Trophoblast cell (in vitro differentiated cells and primary cell): ENCODE data around the gene CSTA.
A peak's percentile ranks its signal among the peaks of the same experiment; 100 is the strongest.

Source experiments
- DNase-seq, 2 donors: peaks; one replicate each; pipeline ENCODE4 v3.0.0-alpha.2; 2016
- H2AFZ ChIP-seq: 2 replicates; pipeline ENCODE4 v1.6.1; 2013; ENCODE audit warnings: low read length, moderate library complexity, mild to moderate bottlenecking; ENCODE audit not compliant: insufficient read depth, poor library complexity
- H2AK5ac ChIP-seq: 2 replicates; pipeline ENCODE4 v1.6.1; 2013; ENCODE audit warnings: mild to moderate bottlenecking, low read length
- H2BK120ac ChIP-seq: 2 replicates; pipeline ENCODE4 v1.6.1; 2013; ENCODE audit warnings: low read length, mild to moderate bottlenecking, moderate library complexity; ENCODE audit not compliant: insufficient read depth, poor library complexity
- H2BK12ac ChIP-seq: 2 replicates; pipeline ENCODE4 v1.6.1; 2013; ENCODE audit warnings: mild to moderate bottlenecking, low read length, moderate library complexity
- H2BK5ac ChIP-seq: 2 replicates; pipeline ENCODE4 v1.6.1; 2013; ENCODE audit warnings: low read length, low read depth, moderate library complexity, mild to moderate bottlenecking; ENCODE audit not compliant: poor library complexity
- H3K14ac ChIP-seq: 2 replicates; pipeline ENCODE4 v1.6.1; 2013; ENCODE audit warnings: mild to moderate bottlenecking, low read length
- H3K18ac ChIP-seq: 2 replicates; pipeline ENCODE4 v1.6.1; 2013; ENCODE audit warnings: mild to moderate bottlenecking, low read length
- H3K23ac ChIP-seq: 2 replicates; pipeline ENCODE4 v1.6.1; 2013; ENCODE audit warnings: low read length
- H3K27ac ChIP-seq: 2 replicates; pipeline ENCODE4 v1.5.1; 2013; ENCODE audit warnings: low read depth, mild to moderate bottlenecking, inconsistent platforms, low read length, moderate library complexity
- H3K27me3 ChIP-seq: 2 replicates; pipeline ENCODE4 v1.6.1; 2013; ENCODE audit warnings: inconsistent platforms, mild to moderate bottlenecking, low read length, moderate library complexity; ENCODE audit not compliant: insufficient read depth
- H3K36me3 ChIP-seq, 2 experiments: 1 replicate in 1 of 2; 2 replicates in 1 of 2; pipeline ENCODE4 v1.6.1; 2013; ENCODE audit warnings: low read length in 2 of 2, mild to moderate bottlenecking in 2 of 2, moderate library complexity in 1 of 2; ENCODE audit not compliant: insufficient read depth in 2 of 2, control insufficient read depth in 1 of 2
- H3K4ac ChIP-seq: 2 replicates; pipeline ENCODE4 v1.6.1; 2013; ENCODE audit warnings: low read depth, mild to moderate bottlenecking, low read length, moderate library complexity
- H3K4me1 ChIP-seq, 2 experiments: 1 replicate in 1 of 2; 2 replicates in 1 of 2; pipeline ENCODE4 v1.6.1; 2013; ENCODE audit warnings: low read length in 2 of 2, mild to moderate bottlenecking in 2 of 2, moderate library complexity in 1 of 2; ENCODE audit not compliant: insufficient read depth in 2 of 2, control insufficient read depth in 1 of 2
- H3K4me2 ChIP-seq: 2 replicates; pipeline ENCODE4 v1.6.1; 2013; ENCODE audit warnings: inconsistent platforms, mild to moderate bottlenecking, low read length, moderate library complexity
- H3K4me3 ChIP-seq: 2 replicates; pipeline ENCODE4 v1.5.1; 2013; ENCODE audit warnings: mild to moderate bottlenecking, low read depth, low read length, inconsistent platforms
- H3K79me1 ChIP-seq: one replicate; pipeline ENCODE4 v1.6.1; 2013; ENCODE audit warnings: low read length
- H3K79me2 ChIP-seq: 2 replicates; pipeline ENCODE4 v1.6.1; 2013; ENCODE audit warnings: low read length, mild to moderate bottlenecking; ENCODE audit not compliant: control insufficient read depth, insufficient read depth, poor library complexity
- H3K9ac ChIP-seq: 2 replicates; pipeline ENCODE4 v1.6.1; 2013; ENCODE audit warnings: mild to moderate bottlenecking, low read length
- H3K9me3 ChIP-seq: 2 replicates; pipeline ENCODE4 v1.6.1; 2013; ENCODE audit warnings: low read depth, mild to moderate bottlenecking, control low read depth, inconsistent platforms, low read length; ENCODE audit not compliant: insufficient read depth
- H4K12ac ChIP-seq: 2 replicates; pipeline ENCODE4 v1.6.1; 2013; ENCODE audit warnings: low read depth, mild to moderate bottlenecking, low read length, moderate library complexity
- H4K8ac ChIP-seq: 2 replicates; pipeline ENCODE4 v1.6.1; 2013; ENCODE audit warnings: low read depth, mild to moderate bottlenecking, low read length, moderate library complexity
- H4K91ac ChIP-seq: one replicate; pipeline ENCODE4 v1.6.1; 2013; ENCODE audit warnings: low read depth, mild to moderate bottlenecking, low read length, moderate library complexity
- WGBS: extraction: QIAGEN DNeasy Blood & Tissue Kit; methylation state at CpG from one replicate; pipeline ENCODE4 v1.1.7; 2013; ENCODE audit warnings: missing lambda C conversion rate; ENCODE audit not compliant: insufficient read length, insufficient coverage; ENCODE audit errors: extremely low coverage; 5-methylcytosine and 5-hydroxymethylcytosine counted together

CSTA gene

DNA sequence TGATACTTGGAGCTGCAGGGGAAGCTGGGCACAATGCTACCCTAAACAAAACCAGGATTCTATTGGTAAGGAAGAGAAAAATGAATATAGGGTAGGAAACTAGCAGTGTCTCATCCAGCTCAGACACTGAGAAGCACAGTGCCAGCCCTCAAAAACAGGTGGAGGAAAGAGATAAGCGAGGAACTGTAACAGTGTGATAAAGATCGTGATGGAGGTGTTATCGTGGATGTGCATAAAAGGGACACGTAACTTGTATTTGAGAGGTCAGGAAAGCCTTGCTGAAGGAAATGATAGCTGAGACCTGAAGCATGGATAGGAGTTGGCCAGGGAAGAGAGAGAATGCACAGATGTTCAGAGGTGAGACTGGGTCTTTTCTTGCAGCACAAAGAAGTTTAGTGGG lies 30.6 kb downstream of the CSTA start:
- Histone ChIP-seq H3K4me1 (no peaks in the 10 kb centered on the region), H3K27ac (no peak overlapping the region), H2BK120ac (no peak overlapping the region), H3K9me3 (no peaks in the 10 kb centered on the region), H2AFZ (no peak overlapping the region), H4K91ac (no peak overlapping the region), H3K18ac (no peak overlapping the region), H3K79me2 (no peaks in the 10 kb centered on the region), H4K12ac (no peak overlapping the region), H4K8ac (no peak overlapping the region), H3K4me3 (no peak overlapping the region), H3K4ac (no peak overlapping the region), H2BK5ac (no peak overlapping the region), H3K27me3 (no peaks in the 10 kb centered on the region), H3K14ac (no peak overlapping the region), H3K36me3 (peaks cover 0 to 2% of the 10 kb centered on the region in 2 experiments), H3K79me1 (no peaks in the 10 kb centered on the region), H3K9ac (no peak overlapping the region), H3K23ac (no peak overlapping the region), H2BK12ac (no peak overlapping the region), H2AK5ac (no peak overlapping the region), H3K4me2 (no peak overlapping the region)
- peak in 1 of 2 donors; percentile 47 for DNase-seq
- WGBS, result 90% methylated on average over 4 of the region's 4 CpGs

DNA sequence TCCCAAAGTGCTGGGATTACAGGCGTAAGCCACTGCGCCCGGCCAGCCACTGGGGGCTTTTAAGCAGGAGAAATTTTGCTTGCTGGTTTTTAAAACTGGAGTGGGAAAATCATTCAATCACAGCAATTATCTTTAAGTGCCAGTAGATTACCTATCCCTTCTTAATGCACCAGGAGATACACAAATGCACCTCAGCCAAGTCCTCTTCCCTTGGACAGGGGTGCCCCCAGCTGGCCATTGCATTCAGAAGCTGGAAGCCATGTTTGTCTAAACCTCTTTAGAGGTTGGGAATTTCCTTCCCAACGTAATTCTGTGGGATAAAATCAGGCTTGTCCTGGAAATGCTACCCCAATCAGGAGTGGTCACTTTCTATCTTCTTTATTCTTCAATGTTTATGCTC lies 31.4 kb downstream of the CSTA start:
- Histone ChIP-seq H4K91ac (no peak overlapping the region), H4K12ac (no peak overlapping the region), H3K79me2 (no peaks in the 10 kb centered on the region)

DNA sequence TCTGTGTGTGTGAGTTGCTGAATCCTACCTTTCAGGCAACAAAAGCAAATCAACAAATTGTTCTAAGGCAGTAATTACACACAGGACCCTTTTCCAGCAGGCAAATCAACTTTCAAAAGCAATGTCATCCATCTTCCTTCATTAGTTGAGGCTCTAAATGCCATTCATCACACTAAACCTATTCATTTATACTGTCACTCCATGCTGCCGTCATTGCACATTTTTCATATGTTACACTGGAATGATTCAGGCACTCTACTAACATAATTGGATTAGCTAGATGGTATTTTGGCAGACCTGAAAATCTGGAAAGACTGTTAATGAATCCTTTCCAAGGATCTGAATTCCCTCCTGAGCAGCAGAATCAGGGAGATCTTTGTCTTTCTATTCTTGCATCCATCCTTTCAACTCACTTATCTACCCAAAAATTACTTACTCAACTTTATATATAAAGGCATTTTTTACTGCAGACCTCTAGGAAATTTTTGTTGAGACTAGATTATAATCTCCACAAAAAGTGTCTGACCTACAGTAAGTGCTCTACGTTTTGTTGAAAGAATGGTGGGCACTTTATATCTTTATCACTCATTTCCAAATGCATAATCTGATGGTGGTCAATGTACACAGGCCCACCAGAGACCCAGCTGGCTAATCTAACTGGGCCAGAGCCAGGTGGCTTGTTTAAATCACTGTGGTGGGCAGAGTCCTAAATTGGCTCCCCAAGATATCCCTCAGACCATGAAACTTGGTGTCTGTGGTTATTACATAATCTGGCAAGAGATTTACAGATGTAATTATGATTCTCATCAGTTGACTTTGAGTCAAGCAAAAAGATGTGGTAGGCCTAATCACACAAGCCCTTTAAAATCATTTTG lies 33.0 kb downstream of the CSTA start:
- H3K27ac ChIP-seq, result no peak overlapping the region
- no peaks in the 10 kb centered on the region for H3K4me1 ChIP-seq
- H2AFZ ChIP-seq, result no peak overlapping the region
- no peak overlapping the region for H2BK5ac ChIP-seq
- no peaks in the 10 kb centered on the region for H3K27me3 ChIP-seq
- no peak overlapping the region for H3K4me3 ChIP-seq
- H4K8ac ChIP-seq, result no peak overlapping the region
- no peak overlapping the region for H4K12ac ChIP-seq
- no peak overlapping the region for H3K9ac ChIP-seq
- H3K4me2 ChIP-seq, result no peak overlapping the region
- no CpG with 5 or more reads among the region's 2 CpGs for WGBS
- no peak overlapping the region for H2AK5ac ChIP-seq
- H3K79me2 ChIP-seq, result no peaks in the 10 kb centered on the region
- peaks cover 4 to 5% of the 10 kb centered on the region in 2 experiments for H3K36me3 ChIP-seq
- no peak overlapping the region for H3K18ac ChIP-seq
- H3K4ac ChIP-seq, result no peak overlapping the region
- peak in 1 of 2 donors; percentile 82 for DNase-seq
- H2BK12ac ChIP-seq, result no peak overlapping the region
- H3K9me3 ChIP-seq, result no peaks in the 10 kb centered on the region
- H3K23ac ChIP-seq, result no peak overlapping the region
- no peaks in the 10 kb centered on the region for H3K79me1 ChIP-seq
- H3K14ac ChIP-seq, result no peak overlapping the region
- H2BK120ac ChIP-seq, result no peak overlapping the region
- H4K91ac ChIP-seq, result no peak overlapping the region

More for the DNA sequence above, 31.4 kb downstream of the CSTA start:
- no peak overlapping the region for H2BK120ac ChIP-seq
- no peak overlapping the region for H4K8ac ChIP-seq
- H3K14ac ChIP-seq, result no peak overlapping the region
- no peaks in the 10 kb centered on the region for H3K27me3 ChIP-seq
- no peak overlapping the region for H2BK12ac ChIP-seq
- no peak overlapping the region for H3K23ac ChIP-seq
- H3K18ac ChIP-seq, result no peak overlapping the region
- H3K4me1 ChIP-seq, result no peaks in the 10 kb centered on the region
- no peaks in the 10 kb centered on the region for H3K9me3 ChIP-seq
- H3K4ac ChIP-seq, result no peak overlapping the region
- H3K9ac ChIP-seq, result no peak overlapping the region
- no peaks in the 10 kb centered on the region for H3K79me1 ChIP-seq
- no peak overlapping the region for H2AK5ac ChIP-seq
- no peak overlapping the region for H3K4me3 ChIP-seq
- no peak overlapping the region for H3K4me2 ChIP-seq
- H2BK5ac ChIP-seq, result no peak overlapping the region
- no peak overlapping the region for H2AFZ ChIP-seq
- DNase-seq, result peak; percentile 49 to 61
- H3K27ac ChIP-seq, result no peak overlapping the region
- WGBS, result no CpG with 5 or more reads among the region's 4 CpGs
- peaks cover 0 to 2% of the 10 kb centered on the region in 2 experiments for H3K36me3 ChIP-seq

DNA sequence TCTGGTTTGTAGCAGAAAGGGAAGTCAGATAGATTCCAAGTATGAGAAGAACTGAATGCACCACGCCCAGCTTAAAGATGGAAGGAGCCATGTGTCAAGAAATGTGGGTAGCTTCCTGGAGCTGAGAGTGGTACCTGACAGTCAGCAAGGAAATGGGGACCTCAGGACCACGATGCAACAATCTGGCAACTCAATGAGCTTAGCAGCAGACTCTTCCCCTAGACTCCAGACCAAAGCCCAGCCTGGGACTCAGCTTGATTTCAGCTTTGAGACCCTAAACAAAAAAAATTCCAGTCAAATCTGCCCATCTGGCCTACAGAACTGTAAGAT lies 33.6 kb downstream of the CSTA start:
- no peak overlapping the region for H2BK12ac ChIP-seq
- H2BK120ac ChIP-seq, result no peak overlapping the region
- H2AFZ ChIP-seq, result no peak overlapping the region
- no peak overlapping the region for H3K4ac ChIP-seq
- peaks cover 4 to 5% of the 10 kb centered on the region in 2 experiments for H3K36me3 ChIP-seq
- no peak overlapping the region for H2AK5ac ChIP-seq
- H3K4me2 ChIP-seq, result no peak overlapping the region
- H3K9me3 ChIP-seq, result no peaks in the 10 kb centered on the region
- no CpG with 5 or more reads among the region's 2 CpGs for WGBS
- H3K18ac ChIP-seq, result no peak overlapping the region
- no peak overlapping the region for H4K8ac ChIP-seq
- H3K27me3 ChIP-seq, result no peaks in the 10 kb centered on the region
- H3K79me2 ChIP-seq, result no peaks in the 10 kb centered on the region
- H3K14ac ChIP-seq, result no peak overlapping the region
- H3K4me1 ChIP-seq, result no peaks in the 10 kb centered on the region
- no peak overlapping the region for H3K4me3 ChIP-seq
- DNase-seq, result no peak
- H2BK5ac ChIP-seq, result no peak overlapping the region
- H4K91ac ChIP-seq, result no peak overlapping the region
- no peak overlapping the region for H4K12ac ChIP-seq
- H3K79me1 ChIP-seq, result no peaks in the 10 kb centered on the region
- H3K23ac ChIP-seq, result no peak overlapping the region
- no peak overlapping the region for H3K27ac ChIP-seq
- no peak overlapping the region for H3K9ac ChIP-seq
